ENCODE measurements around the gene PRKCE. TPM values are rescaled to one million over a fixed set of nuclear protein-coding genes. Genes with fewer than 3 reads are reported as not detected.

PRKCE gene
- total and polyA plus RNA-seq, 2 of the 8 experiments (the other 6 are each of a cell fraction or from before 2014, with no cell fraction given), result 0.54 to 2.1 TPM

DNA sequence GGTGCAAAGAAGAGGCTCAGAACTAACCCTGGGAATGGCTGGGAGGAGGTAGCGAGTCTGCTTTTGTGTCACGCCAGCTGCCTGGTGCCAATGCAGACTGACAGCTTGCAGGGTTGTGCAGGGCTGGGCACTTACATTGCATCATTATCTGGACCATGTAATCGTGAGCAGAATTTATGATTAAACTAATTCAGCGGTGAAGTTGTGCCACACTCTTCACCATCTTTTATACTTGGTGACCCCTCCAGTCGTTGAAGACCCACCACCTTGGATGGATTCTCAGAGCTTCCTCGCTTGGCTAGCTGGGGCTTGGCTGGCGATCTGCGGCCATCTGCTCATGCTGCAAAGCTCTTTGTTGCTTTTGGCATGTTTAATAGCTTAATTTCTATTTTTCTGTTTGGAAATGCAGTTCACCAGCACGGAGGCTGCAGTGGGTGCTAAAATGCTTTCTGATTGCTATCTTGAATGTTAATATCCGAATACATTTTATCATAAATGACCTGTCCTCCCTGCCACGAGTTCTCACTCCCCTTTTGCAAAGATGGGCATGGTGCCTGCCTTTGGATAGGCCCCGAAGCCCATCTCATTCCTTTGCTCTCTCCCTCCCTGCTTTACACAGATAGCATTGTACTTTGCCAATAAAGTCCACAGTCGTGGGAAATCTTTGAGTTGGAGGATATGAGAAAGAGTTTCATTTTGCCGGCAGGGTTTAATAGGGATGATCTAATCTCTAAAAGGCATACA lies 188.2 kb downstream of the PRKCE start (continued):
- TF ChIP-seq, protein P1, sequence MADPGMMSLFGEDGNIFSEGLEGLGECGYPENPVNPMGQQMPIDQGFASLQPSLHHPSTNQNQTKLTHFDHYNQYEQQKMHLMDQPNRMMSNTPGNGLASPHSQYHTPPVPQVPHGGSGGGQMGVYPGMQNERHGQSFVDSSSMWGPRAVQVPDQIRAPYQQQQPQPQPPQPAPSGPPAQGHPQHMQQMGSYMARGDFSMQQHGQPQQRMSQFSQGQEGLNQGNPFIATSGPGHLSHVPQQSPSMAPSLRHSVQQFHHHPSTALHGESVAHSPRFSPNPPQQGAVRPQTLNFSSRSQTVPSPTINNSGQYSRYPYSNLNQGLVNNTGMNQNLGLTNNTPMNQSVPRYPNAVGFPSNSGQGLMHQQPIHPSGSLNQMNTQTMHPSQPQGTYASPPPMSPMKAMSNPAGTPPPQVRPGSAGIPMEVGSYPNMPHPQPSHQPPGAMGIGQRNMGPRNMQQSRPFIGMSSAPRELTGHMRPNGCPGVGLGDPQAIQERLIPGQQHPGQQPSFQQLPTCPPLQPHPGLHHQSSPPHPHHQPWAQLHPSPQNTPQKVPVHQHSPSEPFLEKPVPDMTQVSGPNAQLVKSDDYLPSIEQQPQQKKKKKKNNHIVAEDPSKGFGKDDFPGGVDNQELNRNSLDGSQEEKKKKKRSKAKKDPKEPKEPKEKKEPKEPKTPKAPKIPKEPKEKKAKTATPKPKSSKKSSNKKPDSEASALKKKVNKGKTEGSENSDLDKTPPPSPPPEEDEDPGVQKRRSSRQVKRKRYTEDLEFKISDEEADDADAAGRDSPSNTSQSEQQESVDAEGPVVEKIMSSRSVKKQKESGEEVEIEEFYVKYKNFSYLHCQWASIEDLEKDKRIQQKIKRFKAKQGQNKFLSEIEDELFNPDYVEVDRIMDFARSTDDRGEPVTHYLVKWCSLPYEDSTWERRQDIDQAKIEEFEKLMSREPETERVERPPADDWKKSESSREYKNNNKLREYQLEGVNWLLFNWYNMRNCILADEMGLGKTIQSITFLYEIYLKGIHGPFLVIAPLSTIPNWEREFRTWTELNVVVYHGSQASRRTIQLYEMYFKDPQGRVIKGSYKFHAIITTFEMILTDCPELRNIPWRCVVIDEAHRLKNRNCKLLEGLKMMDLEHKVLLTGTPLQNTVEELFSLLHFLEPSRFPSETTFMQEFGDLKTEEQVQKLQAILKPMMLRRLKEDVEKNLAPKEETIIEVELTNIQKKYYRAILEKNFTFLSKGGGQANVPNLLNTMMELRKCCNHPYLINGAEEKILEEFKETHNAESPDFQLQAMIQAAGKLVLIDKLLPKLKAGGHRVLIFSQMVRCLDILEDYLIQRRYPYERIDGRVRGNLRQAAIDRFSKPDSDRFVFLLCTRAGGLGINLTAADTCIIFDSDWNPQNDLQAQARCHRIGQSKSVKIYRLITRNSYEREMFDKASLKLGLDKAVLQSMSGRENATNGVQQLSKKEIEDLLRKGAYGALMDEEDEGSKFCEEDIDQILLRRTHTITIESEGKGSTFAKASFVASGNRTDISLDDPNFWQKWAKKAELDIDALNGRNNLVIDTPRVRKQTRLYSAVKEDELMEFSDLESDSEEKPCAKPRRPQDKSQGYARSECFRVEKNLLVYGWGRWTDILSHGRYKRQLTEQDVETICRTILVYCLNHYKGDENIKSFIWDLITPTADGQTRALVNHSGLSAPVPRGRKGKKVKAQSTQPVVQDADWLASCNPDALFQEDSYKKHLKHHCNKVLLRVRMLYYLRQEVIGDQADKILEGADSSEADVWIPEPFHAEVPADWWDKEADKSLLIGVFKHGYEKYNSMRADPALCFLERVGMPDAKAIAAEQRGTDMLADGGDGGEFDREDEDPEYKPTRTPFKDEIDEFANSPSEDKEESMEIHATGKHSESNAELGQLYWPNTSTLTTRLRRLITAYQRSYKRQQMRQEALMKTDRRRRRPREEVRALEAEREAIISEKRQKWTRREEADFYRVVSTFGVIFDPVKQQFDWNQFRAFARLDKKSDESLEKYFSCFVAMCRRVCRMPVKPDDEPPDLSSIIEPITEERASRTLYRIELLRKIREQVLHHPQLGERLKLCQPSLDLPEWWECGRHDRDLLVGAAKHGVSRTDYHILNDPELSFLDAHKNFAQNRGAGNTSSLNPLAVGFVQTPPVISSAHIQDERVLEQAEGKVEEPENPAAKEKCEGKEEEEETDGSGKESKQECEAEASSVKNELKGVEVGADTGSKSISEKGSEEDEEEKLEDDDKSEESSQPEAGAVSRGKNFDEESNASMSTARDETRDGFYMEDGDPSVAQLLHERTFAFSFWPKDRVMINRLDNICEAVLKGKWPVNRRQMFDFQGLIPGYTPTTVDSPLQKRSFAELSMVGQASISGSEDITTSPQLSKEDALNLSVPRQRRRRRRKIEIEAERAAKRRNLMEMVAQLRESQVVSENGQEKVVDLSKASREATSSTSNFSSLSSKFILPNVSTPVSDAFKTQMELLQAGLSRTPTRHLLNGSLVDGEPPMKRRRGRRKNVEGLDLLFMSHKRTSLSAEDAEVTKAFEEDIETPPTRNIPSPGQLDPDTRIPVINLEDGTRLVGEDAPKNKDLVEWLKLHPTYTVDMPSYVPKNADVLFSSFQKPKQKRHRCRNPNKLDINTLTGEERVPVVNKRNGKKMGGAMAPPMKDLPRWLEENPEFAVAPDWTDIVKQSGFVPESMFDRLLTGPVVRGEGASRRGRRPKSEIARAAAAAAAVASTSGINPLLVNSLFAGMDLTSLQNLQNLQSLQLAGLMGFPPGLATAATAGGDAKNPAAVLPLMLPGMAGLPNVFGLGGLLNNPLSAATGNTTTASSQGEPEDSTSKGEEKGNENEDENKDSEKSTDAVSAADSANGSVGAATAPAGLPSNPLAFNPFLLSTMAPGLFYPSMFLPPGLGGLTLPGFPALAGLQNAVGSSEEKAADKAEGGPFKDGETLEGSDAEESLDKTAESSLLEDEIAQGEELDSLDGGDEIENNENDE (IDR thresholded peaks at IDR 0.05; ENCODE audit: insufficient replicate concordance, low read length), result no peak
- TF ChIP-seq HDAC6 (IDR thresholded peaks at IDR 0.05; ENCODE audit: low read depth, low read length) (no peak), BRCA1 (IDR thresholded peaks at IDR 0.05; ENCODE audit: low read depth, low read length) (no peak), TEAD4 (IDR thresholded peaks at IDR 0.05; ENCODE audit: low read depth, low read length) (no peak), CREB1 (IDR thresholded peaks at IDR 0.05) (no peak), CHD2 (IDR thresholded peaks at IDR 0.05; ENCODE audit: low read length) (no peak), KDM4A (IDR thresholded peaks at IDR 0.05; ENCODE audit: low read depth, low read length, severe bottlenecking) (no peak)
- TF ChIP-seq, protein P2, sequence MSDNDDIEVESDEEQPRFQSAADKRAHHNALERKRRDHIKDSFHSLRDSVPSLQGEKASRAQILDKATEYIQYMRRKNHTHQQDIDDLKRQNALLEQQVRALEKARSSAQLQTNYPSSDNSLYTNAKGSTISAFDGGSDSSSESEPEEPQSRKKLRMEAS (IDR thresholded peaks at IDR 0.05), result no peak
